Measurements from ENCODE around the gene RFXANK. TPM values are rescaled to one million over a fixed set of nuclear protein-coding genes. Genes with fewer than 3 reads are reported as not detected.

RFXANK gene
- total and polyA plus RNA-seq, 9 of the 15 experiments (the other 6 are each of a cell fraction or from before 2014, with no cell fraction given): 68.6 to 181 (median 150) TPM

DNA sequence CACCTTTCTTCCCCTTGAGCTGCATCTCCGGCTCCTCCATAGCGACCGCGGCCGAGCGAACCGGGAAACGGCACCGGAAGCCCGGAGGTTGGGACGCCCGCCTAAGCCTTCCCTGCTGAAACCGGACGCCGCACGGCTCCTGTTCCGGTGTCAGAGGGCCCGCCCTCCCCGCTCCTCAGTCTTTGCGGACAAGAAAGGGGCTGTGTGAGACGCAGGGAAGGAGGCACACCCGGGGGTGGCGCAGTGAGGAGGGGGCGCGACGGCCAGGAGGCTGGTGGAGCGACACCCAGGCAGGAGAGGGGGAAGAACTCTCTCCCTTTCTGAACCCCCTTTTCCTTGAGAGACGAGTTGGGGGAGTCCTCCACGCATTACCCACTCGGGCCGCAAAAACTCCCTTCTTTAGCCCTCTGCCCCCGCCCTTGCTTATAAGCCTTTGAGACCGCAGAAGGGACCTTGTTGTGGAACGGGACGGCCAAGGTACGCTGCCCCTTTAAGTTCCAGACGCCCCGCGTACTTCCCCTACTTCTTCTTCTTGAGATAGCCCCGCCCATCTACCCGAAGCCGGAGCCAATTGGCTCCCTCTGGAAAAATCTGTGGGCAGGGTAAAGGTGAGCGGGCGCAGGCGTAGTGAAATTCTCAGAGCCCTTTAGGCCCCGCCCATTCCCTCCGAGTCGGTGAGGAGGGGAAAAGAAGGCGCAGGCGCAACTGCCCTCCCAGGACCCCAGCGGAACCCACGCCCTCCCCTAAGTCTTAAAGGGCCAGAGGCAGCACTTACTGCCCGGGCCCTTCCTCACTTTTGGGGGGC is at the start of gene RFXANK, which contains the start of gene BORCS8 (continued):
- TF ChIP-seq ZFX (CRISPR knock-in tag; IDR thresholded peaks at IDR 0.05) (peak; percentile 78), KDM4B (IDR thresholded peaks at IDR 0.05; ENCODE audit: borderline replicate concordance in 2 of 2, low read depth in 1 of 2) (peak in 1 of 2 experiments; percentile 88; a peak in 1 of 4 replicates), SIN3A (IDR thresholded peaks at IDR 0.05; ENCODE audit: borderline replicate concordance in 2 of 2, control insufficient read depth in 1 of 2, low read depth in 2 of 2, low read length in 2 of 2) (peak in 1 of 2 experiments; percentile 85; a peak in 3 of 4 replicates), RBM17 (IDR thresholded peaks at IDR 0.05; ENCODE audit: borderline replicate concordance, low read depth, low read length) (no peak), ZNF589 (CRISPR knock-in tag; IDR thresholded peaks at IDR 0.05; ENCODE audit: low read depth) (no peak), KHSRP (IDR thresholded peaks at IDR 0.05) (no peak), ZNF24 (IDR thresholded peaks at IDR 0.05) (peak; percentile 63; the same call in 1 of the 2 replicates), NR3C1 (CRISPR knock-in tag; IDR thresholded peaks at IDR 0.05) (no peak), ELF1 (tag; IDR thresholded peaks at IDR 0.05) (peak; percentile 88), FOS (IDR thresholded peaks at IDR 0.05; ENCODE audit: extremely low read depth, insufficient read length) (no peak), ZNF512 (tag; IDR thresholded peaks at IDR 0.05) (no peak), OTX1 (CRISPR knock-in tag; IDR thresholded peaks at IDR 0.05) (peak; percentile 19; the same call in 1 of the 2 replicates), ZNF212 (CRISPR knock-in tag; IDR thresholded peaks at IDR 0.05) (no peak), PHF20 (IDR thresholded peaks at IDR 0.05; ENCODE audit: partially characterized antibody) (peak; percentile 93), TBL1XR1 (IDR thresholded peaks at IDR 0.05; ENCODE audit: low read length in 2 of 2) (no peak), HNRNPLL (IDR thresholded peaks at IDR 0.05; ENCODE audit: low read depth, low read length, poor library complexity, severe bottlenecking) (peak; percentile 82), RB1 (IDR thresholded peaks at IDR 0.05; ENCODE audit: low read depth) (peak; percentile 93), MCM7 (IDR thresholded peaks at IDR 0.05) (no peak)
- TF ChIP-seq, protein P1, sequence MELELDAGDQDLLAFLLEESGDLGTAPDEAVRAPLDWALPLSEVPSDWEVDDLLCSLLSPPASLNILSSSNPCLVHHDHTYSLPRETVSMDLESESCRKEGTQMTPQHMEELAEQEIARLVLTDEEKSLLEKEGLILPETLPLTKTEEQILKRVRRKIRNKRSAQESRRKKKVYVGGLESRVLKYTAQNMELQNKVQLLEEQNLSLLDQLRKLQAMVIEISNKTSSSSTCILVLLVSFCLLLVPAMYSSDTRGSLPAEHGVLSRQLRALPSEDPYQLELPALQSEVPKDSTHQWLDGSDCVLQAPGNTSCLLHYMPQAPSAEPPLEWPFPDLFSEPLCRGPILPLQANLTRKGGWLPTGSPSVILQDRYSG (tag; conservative IDR thresholded peaks at IDR 0.05; ENCODE audit: low read depth): 0 out of 2 replicates have a peak, but pooled peaks have one; percentile 33
- TF ChIP-seq, protein P2, sequence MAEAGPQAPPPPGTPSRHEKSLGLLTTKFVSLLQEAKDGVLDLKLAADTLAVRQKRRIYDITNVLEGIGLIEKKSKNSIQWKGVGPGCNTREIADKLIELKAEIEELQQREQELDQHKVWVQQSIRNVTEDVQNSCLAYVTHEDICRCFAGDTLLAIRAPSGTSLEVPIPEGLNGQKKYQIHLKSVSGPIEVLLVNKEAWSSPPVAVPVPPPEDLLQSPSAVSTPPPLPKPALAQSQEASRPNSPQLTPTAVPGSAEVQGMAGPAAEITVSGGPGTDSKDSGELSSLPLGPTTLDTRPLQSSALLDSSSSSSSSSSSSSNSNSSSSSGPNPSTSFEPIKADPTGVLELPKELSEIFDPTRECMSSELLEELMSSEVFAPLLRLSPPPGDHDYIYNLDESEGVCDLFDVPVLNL (CRISPR knock-in tag; IDR thresholded peaks at IDR 0.05; ENCODE audit: low read depth): 0 out of 2 replicates have a peak, but pooled peaks have one; percentile 38
- TF ChIP-seq, protein P3, sequence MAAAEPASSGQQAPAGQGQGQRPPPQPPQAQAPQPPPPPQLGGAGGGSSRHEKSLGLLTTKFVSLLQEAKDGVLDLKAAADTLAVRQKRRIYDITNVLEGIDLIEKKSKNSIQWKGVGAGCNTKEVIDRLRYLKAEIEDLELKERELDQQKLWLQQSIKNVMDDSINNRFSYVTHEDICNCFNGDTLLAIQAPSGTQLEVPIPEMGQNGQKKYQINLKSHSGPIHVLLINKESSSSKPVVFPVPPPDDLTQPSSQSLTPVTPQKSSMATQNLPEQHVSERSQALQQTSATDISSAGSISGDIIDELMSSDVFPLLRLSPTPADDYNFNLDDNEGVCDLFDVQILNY (CRISPR knock-in tag; IDR thresholded peaks at IDR 0.05): peak; percentile 38; the same call in 1 of the 2 replicates
- TF ChIP-seq, protein P4, sequence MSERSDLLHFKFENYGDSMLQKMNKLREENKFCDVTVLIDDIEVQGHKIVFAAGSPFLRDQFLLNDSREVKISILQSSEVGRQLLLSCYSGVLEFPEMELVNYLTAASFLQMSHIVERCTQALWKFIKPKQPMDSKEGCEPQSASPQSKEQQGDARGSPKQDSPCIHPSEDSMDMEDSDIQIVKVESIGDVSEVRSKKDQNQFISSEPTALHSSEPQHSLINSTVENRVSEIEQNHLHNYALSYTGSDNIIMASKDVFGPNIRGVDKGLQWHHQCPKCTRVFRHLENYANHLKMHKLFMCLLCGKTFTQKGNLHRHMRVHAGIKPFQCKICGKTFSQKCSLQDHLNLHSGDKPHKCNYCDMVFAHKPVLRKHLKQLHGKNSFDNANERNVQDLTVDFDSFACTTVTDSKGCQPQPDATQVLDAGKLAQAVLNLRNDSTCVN (CRISPR knock-in tag; IDR thresholded peaks at IDR 0.05): 0 out of 2 replicates have a peak, but pooled peaks have one; percentile 29

Measured in K562 (cell line).